DLD1 (cell line): ENCODE data around the gene GBP2.

Experiments
- in situ Hi-C: cut with HindIII; loops from 2 replicates; pipeline ENCODE4 v1.10.0; 2017; ENCODE audit warnings: low sequenced_read_pairs

Gene GBP2, protein sequence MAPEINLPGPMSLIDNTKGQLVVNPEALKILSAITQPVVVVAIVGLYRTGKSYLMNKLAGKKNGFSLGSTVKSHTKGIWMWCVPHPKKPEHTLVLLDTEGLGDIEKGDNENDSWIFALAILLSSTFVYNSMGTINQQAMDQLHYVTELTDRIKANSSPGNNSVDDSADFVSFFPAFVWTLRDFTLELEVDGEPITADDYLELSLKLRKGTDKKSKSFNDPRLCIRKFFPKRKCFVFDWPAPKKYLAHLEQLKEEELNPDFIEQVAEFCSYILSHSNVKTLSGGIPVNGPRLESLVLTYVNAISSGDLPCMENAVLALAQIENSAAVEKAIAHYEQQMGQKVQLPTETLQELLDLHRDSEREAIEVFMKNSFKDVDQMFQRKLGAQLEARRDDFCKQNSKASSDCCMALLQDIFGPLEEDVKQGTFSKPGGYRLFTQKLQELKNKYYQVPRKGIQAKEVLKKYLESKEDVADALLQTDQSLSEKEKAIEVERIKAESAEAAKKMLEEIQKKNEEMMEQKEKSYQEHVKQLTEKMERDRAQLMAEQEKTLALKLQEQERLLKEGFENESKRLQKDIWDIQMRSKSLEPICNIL

DNA sequence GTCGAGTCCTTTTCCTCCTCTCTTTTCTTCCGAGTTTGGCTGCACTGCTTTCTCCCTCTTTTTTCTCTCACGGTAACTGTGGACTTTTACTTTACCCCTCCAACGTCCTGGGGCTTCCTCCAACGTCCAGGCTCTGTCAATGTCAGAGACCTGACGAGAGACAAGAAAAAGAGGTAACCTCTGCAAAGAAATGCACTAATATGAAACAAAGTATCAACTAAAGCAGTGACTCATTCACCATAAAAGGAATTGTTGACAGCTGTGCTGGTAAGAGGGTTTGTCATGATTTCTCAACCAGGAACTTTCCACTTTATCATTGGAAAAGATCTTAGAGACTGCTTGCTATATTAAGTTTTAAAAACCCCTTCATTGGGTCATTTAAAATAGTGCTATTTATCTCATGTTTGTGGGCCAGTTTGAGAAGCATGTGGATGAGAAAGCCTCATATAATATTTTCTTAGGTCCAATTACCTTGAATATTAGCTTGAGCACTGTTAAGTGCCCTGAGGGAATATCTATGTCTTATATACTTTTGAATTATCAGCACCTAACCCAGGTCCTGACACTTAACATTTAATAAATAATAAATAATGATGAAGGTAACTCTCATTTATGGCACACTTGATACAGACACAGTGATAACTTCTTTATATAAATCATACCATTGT is at the start of gene GBP2:
Gene GBP2 (minus strand): TSS at position 202 of the 668 bp plus-strand sequence. CDS start 4,148 bp downstream, outside the sequence.
- in situ Hi-C loops: no loop called here

GRCh38 chr1:89174491-89174890 is 48.6 kb upstream of the GBP2 start:
- in situ Hi-C loops: no loop called here

DNA sequence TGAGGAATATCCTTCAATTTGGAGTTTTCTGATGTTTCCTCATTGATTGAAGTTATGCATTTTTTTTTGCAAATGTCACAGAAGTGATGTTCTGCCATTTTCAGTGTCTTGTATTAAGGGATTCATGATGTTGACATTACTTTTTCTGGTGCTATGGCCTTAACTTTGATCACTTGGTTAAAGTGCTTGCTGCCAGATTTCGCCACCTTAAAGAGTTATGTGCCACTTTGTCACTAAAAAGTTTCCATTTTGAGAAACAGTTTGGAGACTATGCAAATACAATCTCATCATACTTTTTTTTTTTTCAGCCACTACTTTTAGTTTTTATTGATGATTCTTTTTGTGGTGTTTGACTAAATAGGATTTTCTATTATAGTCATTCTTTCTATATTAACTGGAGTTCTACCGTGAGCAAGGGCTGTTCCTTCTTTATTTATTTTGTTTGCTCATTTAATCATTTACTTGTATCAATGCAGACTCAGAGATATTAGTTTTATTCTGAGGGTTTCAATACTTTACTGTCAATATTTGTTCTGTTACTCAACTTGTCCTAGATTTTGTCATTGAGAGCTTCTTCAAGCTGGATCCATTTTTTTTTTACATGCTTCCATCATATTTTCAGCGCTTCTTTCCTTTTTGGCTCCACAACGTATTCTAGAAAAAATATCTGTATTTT is 46.7 kb upstream of the GBP2 start:
- in situ Hi-C loops: no loop called here

GRCh38 chr1:89171067-89171438 is 45.1 kb upstream of the GBP2 start:
- in situ Hi-C loops: no loop called here

- in situ Hi-C loops: no loop called here
Measured at GRCh38 chr1:89170170-89171066, 44.5 kb upstream of the GBP2 start.

DNA sequence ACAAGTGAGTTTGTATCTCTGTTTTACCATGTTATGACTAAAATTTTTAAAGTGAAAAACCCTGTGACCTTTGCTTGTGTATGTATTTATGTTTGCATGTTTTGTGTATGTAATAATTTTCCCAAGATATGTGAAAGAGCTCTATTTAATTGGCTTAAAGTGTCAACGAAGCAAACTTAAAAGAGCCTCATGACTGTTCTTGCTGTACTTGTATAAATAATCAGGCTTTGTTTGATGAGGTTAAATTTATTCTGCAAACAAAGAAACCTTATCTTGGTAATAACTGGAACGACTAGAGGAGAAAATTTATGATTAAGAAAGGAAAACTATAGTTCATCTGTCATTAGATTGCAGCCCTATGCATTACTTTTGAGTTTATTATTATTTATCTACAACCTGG is 43.3 kb upstream of the GBP2 start:
- in situ Hi-C loops: no loop called here

- in situ Hi-C loops: no loop called here
Measured at GRCh38 chr1:89167590-89168230, 41.8 kb upstream of the GBP2 start.

GRCh38 chr1:89166705-89167104 is 40.8 kb upstream of the GBP2 start:
- in situ Hi-C loops: no loop called here

GRCh38 chr1:89165811-89166210 is 39.9 kb upstream of the GBP2 start:
- in situ Hi-C loops: no loop called here

DNA sequence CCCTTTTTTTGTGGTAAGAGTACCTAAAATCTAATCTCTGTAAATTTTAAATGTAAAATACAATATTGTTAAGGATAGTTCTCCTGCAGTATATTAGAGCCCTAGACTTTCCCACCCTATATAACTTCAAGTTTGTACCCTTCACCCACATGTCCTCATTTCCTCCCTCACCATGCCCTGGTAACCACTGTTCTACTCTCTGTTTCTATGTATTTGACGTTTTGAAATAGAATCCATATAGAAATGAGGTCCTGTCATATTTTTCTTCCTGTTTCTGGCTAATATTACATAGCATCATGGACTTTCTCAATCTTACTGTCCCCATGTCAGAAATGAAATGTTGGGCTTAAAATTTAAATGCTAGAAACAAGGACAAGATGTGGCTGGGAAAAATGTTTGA is 25.1 kb upstream of the GBP2 start:
- in situ Hi-C loops: no loop called here

DNA sequence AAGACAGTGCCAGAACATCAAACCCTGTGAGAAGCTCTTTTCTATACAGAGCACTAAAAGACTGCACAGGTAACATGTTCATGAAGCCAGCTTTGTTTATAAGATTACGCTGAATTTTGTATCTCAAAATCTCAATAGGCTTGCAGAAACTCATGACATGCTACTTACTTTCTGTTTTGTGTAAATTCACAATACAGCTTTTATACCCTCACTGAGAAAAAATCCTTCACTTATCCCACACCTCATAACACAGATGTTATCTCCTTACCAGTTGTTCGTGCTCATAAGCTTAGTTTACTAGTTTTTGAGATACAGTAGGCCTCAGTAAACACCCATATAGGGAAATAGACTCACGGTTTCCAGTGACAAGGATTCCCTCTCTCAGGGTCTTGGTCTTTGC is 24.1 kb upstream of the GBP2 start:
- in situ Hi-C loops: no loop called here

DNA sequence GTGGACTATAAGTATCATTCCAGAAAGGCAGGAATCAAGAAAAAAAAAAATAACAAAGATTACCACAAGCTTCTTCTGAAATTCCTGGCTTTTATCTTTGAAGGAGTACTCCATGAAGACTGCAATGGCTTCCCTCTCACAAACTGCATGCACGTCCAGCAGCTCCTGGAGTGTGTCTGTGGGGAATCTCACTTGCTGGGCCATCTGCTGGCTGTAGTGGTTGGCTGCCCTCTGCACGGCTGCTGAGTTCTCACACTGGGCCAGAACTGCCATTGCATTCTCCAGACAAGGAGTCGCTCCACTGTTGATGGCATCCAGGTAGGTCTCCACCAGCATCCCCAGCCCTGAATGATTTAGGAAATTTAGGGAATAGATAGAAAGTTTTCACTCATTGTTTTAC is 23.3 kb upstream of the GBP2 start:
- in situ Hi-C loops: no loop called here

- in situ Hi-C loops: no loop called here
Measured at GRCh38 chr1:89147678-89148658, 22.1 kb upstream of the GBP2 start.

DNA sequence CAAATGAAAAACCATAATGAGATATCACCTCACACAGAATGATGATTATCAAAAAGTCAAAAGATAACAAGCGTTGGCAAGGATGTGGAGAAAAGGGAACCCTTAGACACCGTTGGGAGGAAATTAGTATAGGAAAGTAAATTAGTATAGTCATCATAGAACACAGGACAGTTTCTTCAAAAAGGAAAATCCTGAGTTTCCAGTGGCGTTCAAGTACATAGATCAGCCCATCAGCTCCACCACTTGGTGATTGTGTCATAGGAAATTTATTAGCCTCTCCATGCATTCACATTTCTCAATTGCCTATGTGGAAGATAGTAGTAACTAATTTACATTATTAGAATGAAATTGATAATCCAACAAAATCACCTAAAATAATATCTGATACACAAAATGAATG is 20.8 kb upstream of the GBP2 start:
- in situ Hi-C loops: no loop called here

DNA sequence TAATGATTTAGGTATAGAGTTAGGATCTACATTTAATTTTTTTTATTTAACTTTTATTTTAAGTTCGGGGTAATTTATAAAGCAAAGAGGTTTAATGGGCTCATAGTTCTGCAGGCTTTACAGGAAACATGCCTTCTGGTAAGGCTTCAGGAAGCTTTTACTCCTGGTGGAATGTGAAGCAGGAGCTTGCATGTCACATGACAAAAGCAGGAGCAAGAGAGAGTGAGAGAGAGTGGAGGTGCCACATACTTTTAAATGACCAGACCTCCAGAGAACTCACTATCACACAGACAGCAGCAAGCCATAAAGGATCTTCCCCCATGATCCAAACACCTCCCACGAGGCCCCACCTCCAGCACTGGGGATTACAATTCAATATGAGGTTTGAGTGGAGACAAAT is 17.6 kb upstream of the GBP2 start:
- in situ Hi-C loops: no loop called here

GRCh38 chr1:89142160-89142559 is 16.2 kb upstream of the GBP2 start:
- in situ Hi-C loops: no loop called here

DNA sequence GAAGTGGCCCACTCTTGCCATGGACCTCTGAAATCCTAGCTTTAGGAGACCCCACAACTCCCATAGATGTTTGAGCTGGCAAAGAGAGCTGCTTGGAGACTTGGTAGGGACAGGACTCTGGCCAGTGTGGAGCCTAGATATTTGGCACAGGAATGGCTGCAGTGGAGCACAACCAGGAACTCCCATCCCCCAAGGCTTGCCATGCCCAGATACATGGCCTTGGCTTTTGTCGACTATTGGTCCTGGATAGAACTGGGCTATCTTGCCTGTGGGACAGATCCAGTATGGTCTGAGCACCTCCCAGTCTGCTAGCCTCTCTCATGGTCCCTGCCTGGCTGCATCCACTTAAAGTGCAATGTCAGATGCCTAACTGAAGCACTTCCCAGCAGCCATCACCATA is 7.8 kb upstream of the GBP2 start:
- in situ Hi-C loops: no loop called here

GRCh38 chr1:89130716-89131115 is 4.8 kb upstream of the GBP2 start:
- in situ Hi-C loops: no loop called here

DNA sequence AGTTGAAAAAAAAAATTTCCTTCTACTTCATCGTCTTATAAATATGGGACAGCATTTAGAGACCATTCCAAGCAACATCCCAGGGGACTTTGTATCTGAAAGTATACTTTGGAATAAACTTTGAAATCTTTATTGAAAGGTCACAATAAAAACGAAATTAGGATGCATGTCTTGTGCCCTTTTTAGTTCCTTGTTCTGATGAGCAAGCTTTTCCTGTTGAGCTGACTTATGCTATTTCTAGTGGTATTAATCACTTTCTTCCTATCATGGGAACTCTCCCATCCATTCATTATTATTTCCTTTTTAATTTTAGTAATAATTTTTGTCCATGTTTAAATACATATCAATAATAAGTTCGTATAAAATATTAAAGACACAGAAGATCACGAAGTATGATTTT is 4.0 kb upstream of the GBP2 start:
- in situ Hi-C loops: no loop called here
